Activated CD4-positive, alpha-beta T cell treated with anti-CD3 and anti-CD28 coated beads, Interleukin-2, amount 50 U/mL, for 1 hour (primary cell): ENCODE data around the gene C16orf74.

Source experiments
- DNase-seq: peaks from one replicate; pipeline ENCODE4 v3.0.0-alpha.2; 2020

The C16orf74 gene

GRCh38 chr16:85667841-85668413 is 83.0 kb downstream of the C16orf74 start:
- DNase-seq: no peak

GRCh38 chr16:85667261-85667660 is 83.6 kb downstream of the C16orf74 start:
- no peak for DNase-seq

- no peak for DNase-seq
Measured at GRCh38 chr16:85665929-85666328, 85.0 kb downstream of the C16orf74 start.

GRCh38 chr16:85665373-85665740 is 85.5 kb downstream of the C16orf74 start:
- no peak for DNase-seq

- DNase-seq: no peak
Measured at GRCh38 chr16:85664580-85665372, 86.1 kb downstream of the C16orf74 start.

- DNase-seq: no peak
Measured at GRCh38 chr16:85663891-85664321, 87.0 kb downstream of the C16orf74 start.

GRCh38 chr16:85662976-85663830 is 87.7 kb downstream of the C16orf74 start:
- no peak for DNase-seq

- no peak for DNase-seq
Measured at GRCh38 chr16:85662482-85662812, 88.4 kb downstream of the C16orf74 start.

GRCh38 chr16:85661740-85662481 is 89.0 kb downstream of the C16orf74 start:
- DNase-seq: no peak

GRCh38 chr16:85660843-85661739 is 89.8 kb downstream of the C16orf74 start:
- DNase-seq: no peak

- peak; percentile 61 for DNase-seq
Measured at GRCh38 chr16:85659805-85660511, 90.9 kb downstream of the C16orf74 start.

GRCh38 chr16:85659336-85659735 is 91.6 kb downstream of the C16orf74 start:
- no peak for DNase-seq

GRCh38 chr16:85658504-85659326 is 92.2 kb downstream of the C16orf74 start:
- no peak for DNase-seq

GRCh38 chr16:85657996-85658395 is 92.9 kb downstream of the C16orf74 start:
- DNase-seq: no peak
